Colonic mucosa (tissue), 4 donors: ENCODE measurements around the gene TECTA. TPM values are rescaled to one million over a fixed set of nuclear protein-coding genes. Genes with fewer than 3 reads are reported as not detected.

Experiments used
- DNase-seq: peaks from one replicate; pipeline ENCODE4 v3.0.0-alpha.2; 2020
- H3K27ac ChIP-seq: fragments of 200-600 bp; one replicate; pipeline ENCODE4 v1.8.0; 2021
- H3K27me3 ChIP-seq: fragments of 200-600 bp; one replicate; pipeline ENCODE4 v1.8.0; 2021
- H3K36me3 ChIP-seq: fragments of 200-600 bp; one replicate; pipeline ENCODE4 v1.8.0; 2021
- H3K4me1 ChIP-seq: fragments of 200-600 bp; one replicate; pipeline ENCODE4 v1.8.0; 2021; ENCODE audit warnings: mild to moderate bottlenecking
- H3K4me3 ChIP-seq: fragments of 200-600 bp; one replicate; pipeline ENCODE4 v1.8.0; 2021
- H3K9ac ChIP-seq, 2 donors: one replicate each; pipeline ENCODE4 v1.7.0; 2013; ENCODE audit warnings: control low read depth in 2 of 2, low read depth in 2 of 2, low read length in 2 of 2
- H3K9me3 ChIP-seq: fragments of 200-600 bp; one replicate; pipeline ENCODE4 v1.8.0; 2021
- intact Hi-C: fragments of 100-400 bp; cut with DNase I; formaldehyde crosslinking; loops from one replicate; pipeline ENCODE4 v1.14.1; 2022
- total RNA-seq, 2 donors: library from RNA; stranded (reverse); fragmentation: NEBNext Ultra II Directional in 1 of 2; extraction: Animal tissue kit (Norgen Biotek cat#: 25700) in 1 of 2; gene quantifications; one replicate each; pipeline ENCODE4 v1.2.1, GENCODE V29; 2021
- TF ChIP-seq, protein P1 (sequence below): fragments of 200-600 bp; IDR thresholded peaks from one replicate; pipeline ENCODE4 v1.8.0; 2022; ENCODE audit warnings: antibody characterized with exemption, mild to moderate bottlenecking
- donor health status: healthy.
- donor health status: DM: no; HTN: no; CAD: no.
- donor health status: DM: no; HTN: no; CAD: no.

The TECTA gene
- total RNA-seq, 2 donors from 2014 or later, result 0.16 to 0.20 TPM

DNA sequence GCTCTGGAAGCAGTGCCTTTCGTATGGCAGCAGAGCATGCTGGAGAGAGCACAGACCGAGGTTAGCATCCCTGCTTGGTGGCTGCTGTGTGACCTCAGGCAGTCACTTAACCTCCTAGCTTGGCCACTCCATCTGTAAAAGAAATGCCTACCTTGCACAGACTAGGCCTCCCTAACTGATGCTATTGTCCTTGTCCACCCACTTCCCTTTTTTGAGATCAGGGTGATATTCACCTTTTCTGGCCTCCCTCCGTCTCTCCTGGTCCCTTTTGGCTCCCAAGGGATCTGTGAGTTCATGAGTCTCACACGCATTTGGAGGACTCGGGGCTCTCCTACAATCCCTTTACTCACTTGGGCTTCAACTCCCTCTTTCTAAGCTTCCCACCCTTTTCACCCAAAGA is 37.2 kb downstream of the TECTA start:
- intact Hi-C loops, result no loop called here
- DNase-seq, result no peak

DNA sequence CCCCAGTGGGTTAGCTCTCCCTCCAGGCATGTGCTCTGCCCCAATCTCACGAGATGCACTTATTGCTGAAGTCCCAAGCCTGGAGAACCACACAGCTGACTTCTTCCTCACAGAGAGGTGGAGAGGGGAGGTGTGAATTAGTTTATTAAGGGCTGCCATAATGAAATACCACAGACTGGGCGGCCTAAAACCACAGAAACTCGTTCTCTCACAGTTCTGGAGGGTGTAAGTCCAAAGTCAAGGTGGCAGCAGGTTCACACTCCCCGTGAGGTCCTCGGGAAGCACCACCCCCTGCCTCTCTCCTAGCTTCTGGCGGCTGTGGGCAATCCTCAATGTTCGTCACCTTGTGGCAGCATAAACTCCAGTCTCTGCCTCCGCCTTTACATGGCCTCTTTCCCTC is 39.3 kb downstream of the TECTA start:
- no peaks in the 10 kb centered on the region for H3K27me3 ChIP-seq
- DNase-seq, result no peak
- H3K9me3 ChIP-seq, result no peaks in the 10 kb centered on the region
- TF ChIP-seq, protein P1, sequence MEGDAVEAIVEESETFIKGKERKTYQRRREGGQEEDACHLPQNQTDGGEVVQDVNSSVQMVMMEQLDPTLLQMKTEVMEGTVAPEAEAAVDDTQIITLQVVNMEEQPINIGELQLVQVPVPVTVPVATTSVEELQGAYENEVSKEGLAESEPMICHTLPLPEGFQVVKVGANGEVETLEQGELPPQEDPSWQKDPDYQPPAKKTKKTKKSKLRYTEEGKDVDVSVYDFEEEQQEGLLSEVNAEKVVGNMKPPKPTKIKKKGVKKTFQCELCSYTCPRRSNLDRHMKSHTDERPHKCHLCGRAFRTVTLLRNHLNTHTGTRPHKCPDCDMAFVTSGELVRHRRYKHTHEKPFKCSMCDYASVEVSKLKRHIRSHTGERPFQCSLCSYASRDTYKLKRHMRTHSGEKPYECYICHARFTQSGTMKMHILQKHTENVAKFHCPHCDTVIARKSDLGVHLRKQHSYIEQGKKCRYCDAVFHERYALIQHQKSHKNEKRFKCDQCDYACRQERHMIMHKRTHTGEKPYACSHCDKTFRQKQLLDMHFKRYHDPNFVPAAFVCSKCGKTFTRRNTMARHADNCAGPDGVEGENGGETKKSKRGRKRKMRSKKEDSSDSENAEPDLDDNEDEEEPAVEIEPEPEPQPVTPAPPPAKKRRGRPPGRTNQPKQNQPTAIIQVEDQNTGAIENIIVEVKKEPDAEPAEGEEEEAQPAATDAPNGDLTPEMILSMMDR, result no peak
- H3K4me1 ChIP-seq, result no peaks in the 10 kb centered on the region
- H3K9ac ChIP-seq, result no peak overlapping the region
- intact Hi-C loops, result no loop called here
- H3K4me3 ChIP-seq, result no peak overlapping the region
- H3K36me3 ChIP-seq, result no peaks in the 10 kb centered on the region
- H3K27ac ChIP-seq, result no peak overlapping the region

More for the DNA sequence above, 37.2 kb downstream of the TECTA start:
- Histone ChIP-seq H3K27me3 (no peaks in the 10 kb centered on the region), H3K27ac (no peak overlapping the region), H3K36me3 (no peaks in the 10 kb centered on the region), H3K9me3 (no peaks in the 10 kb centered on the region), H3K4me3 (no peak overlapping the region), H3K4me1 (no peaks in the 10 kb centered on the region), H3K9ac (no peak overlapping the region)
- TF ChIP-seq, protein P1, result no peak

DNA sequence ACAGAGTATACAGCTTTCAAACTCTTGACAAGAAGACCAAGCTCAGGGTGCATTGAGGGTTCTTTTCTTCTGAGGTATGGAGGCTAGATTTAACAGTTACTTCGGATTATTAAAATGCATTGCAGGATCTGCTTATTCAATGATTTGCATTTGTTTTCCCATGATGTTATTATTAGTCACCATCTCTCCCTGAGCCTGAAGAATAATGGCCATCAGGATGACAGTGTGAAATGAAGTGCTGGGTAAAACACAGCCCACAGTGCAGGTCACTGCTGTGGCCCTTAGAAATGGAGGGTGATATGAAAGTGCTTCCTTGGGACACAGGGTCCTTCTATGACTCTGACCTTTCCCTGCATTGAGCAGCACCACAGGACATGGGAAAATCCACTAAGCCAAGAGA is 40.0 kb downstream of the TECTA start:
- Histone ChIP-seq H3K4me3 (no peak overlapping the region), H3K9ac (no peak overlapping the region), H3K4me1 (no peaks in the 10 kb centered on the region), H3K27me3 (no peaks in the 10 kb centered on the region), H3K9me3 (no peaks in the 10 kb centered on the region), H3K36me3 (no peaks in the 10 kb centered on the region), H3K27ac (no peak overlapping the region)
- DNase-seq, result no peak
- TF ChIP-seq, protein P1, result no peak
- intact Hi-C loops, result no loop called here

DNA sequence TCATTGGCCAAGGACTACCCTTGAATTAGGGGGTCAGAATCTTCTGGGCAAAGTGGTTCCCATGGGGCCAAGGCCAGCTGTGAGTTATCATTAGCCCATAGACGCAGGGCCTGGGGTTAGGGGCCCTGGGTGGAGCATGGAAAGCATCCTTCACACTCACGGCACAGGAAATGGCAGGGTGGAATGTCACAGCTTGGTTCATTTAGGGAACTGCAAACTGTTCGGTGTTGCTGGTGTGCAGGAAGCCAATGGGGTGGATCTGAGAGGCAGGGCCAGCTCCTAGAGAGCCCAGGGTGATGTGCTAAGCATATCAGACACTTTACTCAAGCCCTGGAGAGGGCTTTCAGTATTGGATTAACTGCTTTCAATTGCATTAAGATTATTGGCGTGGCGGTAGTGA is 42.9 kb downstream of the TECTA start:
- H3K36me3 ChIP-seq, result no peaks in the 10 kb centered on the region
- H3K27ac ChIP-seq, result no peak overlapping the region
- TF ChIP-seq, protein P1, result no peak
- intact Hi-C loops, result no loop called here
- H3K9ac ChIP-seq, result no peak overlapping the region
- no peak for DNase-seq
- no peak overlapping the region for H3K4me3 ChIP-seq
- no peaks in the 10 kb centered on the region for H3K9me3 ChIP-seq
- H3K4me1 ChIP-seq, result no peaks in the 10 kb centered on the region
- H3K27me3 ChIP-seq, result no peaks in the 10 kb centered on the region

DNA sequence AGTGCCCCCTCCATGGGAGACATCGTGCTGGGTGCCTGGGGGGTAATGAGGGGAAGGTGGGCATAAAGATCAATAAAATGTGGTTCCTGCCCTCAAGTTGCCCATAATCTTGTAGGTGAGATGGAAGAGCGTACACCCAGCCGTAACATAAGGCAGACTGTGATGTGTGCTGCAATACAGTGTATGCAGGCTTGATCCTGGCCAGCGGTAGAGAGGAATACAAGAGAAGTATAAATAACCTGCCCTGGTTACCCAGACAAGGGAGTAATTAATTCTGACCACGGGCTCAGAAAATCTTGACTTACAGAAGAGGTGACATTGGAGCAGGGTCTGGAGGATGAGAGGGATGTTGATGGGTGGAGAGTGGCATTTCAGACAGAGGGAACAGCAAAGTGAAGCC is 43.7 kb downstream of the TECTA start:
- Histone ChIP-seq H3K36me3 (no peaks in the 10 kb centered on the region), H3K27ac (no peak overlapping the region), H3K9ac (no peak overlapping the region), H3K4me1 (no peaks in the 10 kb centered on the region), H3K4me3 (no peak overlapping the region), H3K27me3 (no peaks in the 10 kb centered on the region), H3K9me3 (no peaks in the 10 kb centered on the region)
- TF ChIP-seq, protein P1, result no peak
- no peak for DNase-seq
- intact Hi-C loops, result no loop called here

DNA sequence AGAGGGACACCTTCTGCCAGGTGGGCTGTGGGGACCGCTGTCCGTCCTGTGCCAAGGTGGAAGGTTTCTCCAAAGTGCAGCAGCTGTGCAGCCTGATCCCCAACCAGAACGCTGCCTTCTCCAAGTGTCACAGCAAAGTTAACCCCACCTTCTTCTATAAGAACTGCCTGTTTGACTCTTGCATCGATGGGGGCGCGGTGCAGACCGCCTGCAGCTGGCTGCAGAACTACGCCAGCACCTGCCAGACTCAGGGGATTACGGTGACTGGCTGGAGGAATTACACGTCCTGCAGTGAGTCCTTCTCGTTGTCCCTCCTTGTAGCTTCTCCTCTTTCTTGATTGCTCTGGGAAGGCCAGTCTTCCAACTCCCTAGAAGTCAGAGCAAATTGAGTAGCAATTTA is 44.8 kb downstream of the TECTA start:
- H3K36me3 ChIP-seq, result no peaks in the 10 kb centered on the region
- TF ChIP-seq, protein P1, result no peak
- intact Hi-C loops, result no loop called here
- H3K27me3 ChIP-seq, result no peaks in the 10 kb centered on the region
- H3K9ac ChIP-seq, result no peak overlapping the region
- H3K4me3 ChIP-seq, result no peak overlapping the region
- no peak overlapping the region for H3K27ac ChIP-seq
- no peaks in the 10 kb centered on the region for H3K4me1 ChIP-seq
- DNase-seq, result no peak
- H3K9me3 ChIP-seq, result no peaks in the 10 kb centered on the region
